Memory B cell (primary cell): Measurements from ENCODE around the gene HELZ.

Experiments used
- ATAC-seq: fragments of 150-1000 bp; cut with Tn5 transposase; 2 replicates; pipeline ENCODE4 v1.10.0; 2021; ENCODE audit warnings: low read depth, mild to moderate bottlenecking, moderate library complexity
- DNase-seq, 2 donors: peaks; one replicate each; pipeline ENCODE4 v3.0.0; 2022; ENCODE audit warnings: low spot score in 2 of 2
- H3K27ac Mint-ChIP-seq: one replicate; pipeline ENCODE4 v1.8.0; 2022; ENCODE audit warnings: mild to moderate bottlenecking, moderate library complexity, mixed read lengths
- H3K27me3 Mint-ChIP-seq: one replicate; pipeline ENCODE4 v1.8.0; 2022; ENCODE audit warnings: mixed read lengths
- H3K36me3 Mint-ChIP-seq: one replicate; pipeline ENCODE4 v1.8.0; 2022; ENCODE audit warnings: mild to moderate bottlenecking, mixed read lengths
- H3K4me1 Mint-ChIP-seq: one replicate; pipeline ENCODE4 v1.8.0; 2022; ENCODE audit warnings: mixed read lengths
- H3K4me3 Mint-ChIP-seq: one replicate; pipeline ENCODE4 v1.8.0; 2022; ENCODE audit warnings: mild to moderate bottlenecking, moderate library complexity, mixed read lengths
- H3K9me3 Mint-ChIP-seq: one replicate; pipeline ENCODE4 v1.8.0; 2022; ENCODE audit warnings: mixed read lengths

Gene HELZ

DNA sequence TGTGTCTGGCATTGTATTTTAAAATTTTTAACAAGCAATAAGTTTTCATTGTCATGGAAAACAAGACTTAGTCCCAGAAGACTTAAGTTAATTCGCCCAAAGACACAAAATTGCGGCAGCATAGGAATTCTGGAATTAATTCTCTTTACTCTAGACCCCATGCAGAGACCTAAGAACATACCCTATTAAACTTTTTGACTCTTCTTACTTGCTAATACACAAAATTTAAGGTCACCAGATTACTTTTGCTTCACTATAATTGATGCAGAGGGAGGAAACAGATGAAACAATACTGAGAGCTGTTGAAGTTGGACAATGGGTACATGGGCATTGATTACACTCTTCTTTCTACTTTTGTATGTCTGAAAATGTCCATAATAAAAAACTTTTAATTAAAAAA is 12.6 kb downstream of the HELZ start:
- no peak for ATAC-seq
- Mint-ChIP-seq H3K27me3 (no peaks in the 10 kb centered on the region), H3K36me3 (peaks cover 21% of the 10 kb centered on the region), H3K4me3 (no peak overlapping the region), H3K27ac (no peak overlapping the region), H3K9me3 (no peaks in the 10 kb centered on the region), H3K4me1 (peaks cover 16% of the 10 kb centered on the region)
- DNase-seq = no peak

DNA sequence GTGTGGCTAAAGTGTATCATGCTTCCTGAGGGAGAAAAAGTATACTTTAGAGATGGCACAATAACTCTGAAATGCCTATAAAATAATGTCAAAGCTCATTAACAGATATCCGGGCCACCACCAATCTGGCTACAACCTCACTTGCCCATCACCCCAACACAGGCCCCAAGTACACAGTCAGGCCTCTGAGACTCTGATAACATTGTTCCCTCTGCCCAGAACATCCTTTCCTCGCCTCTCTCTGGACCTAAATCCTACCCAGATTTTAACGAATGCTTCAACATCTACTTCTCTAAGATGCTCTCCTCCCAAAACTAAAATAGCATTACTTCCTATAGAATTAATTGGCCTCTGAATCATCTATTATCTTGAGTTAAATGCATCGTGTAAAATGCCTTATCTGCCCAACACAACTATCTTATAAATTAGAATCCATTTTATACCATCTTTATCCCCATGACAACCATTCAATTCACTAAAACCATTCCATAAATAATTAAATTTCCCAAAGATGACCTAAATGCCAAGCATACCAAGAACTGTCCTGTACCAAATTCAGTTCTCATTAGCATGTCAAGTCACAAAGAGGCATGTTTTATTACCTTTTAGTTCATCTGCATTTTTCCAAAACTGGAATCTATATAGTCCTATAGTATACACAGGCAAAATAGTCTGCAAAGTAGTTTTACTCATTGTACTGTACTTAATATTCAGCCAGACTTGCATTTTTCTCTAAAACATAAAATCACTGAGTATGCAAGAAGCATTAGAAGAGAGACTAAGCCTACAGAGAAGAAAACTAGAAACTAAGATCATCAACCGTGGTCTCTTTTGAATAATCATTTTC is 15.7 kb downstream of the HELZ start:
- H3K9me3 Mint-ChIP-seq = no peaks in the 10 kb centered on the region
- no peak for DNase-seq
- H3K4me1 Mint-ChIP-seq = peaks cover 10% of the 10 kb centered on the region
- H3K27me3 Mint-ChIP-seq = no peaks in the 10 kb centered on the region
- no peak overlapping the region for H3K4me3 Mint-ChIP-seq
- ATAC-seq = no peak
- peak overlapping the region; percentile 18 for H3K27ac Mint-ChIP-seq
- H3K36me3 Mint-ChIP-seq = peaks cover 16% of the 10 kb centered on the region

GRCh38 chr17:67227488-67227887 is 17.5 kb downstream of the HELZ start:
- no peaks in the 10 kb centered on the region for H3K27me3 Mint-ChIP-seq
- no peak overlapping the region for H3K4me3 Mint-ChIP-seq
- peaks cover 15% of the 10 kb centered on the region for H3K36me3 Mint-ChIP-seq
- DNase-seq = no peak
- peaks cover 9% of the 10 kb centered on the region for H3K4me1 Mint-ChIP-seq
- no peak for ATAC-seq
- H3K9me3 Mint-ChIP-seq = no peaks in the 10 kb centered on the region
- no peak overlapping the region for H3K27ac Mint-ChIP-seq

GRCh38 chr17:67225316-67225715 is 19.7 kb downstream of the HELZ start:
- Mint-ChIP-seq H3K4me1 (peaks cover 13% of the 10 kb centered on the region), H3K27ac (no peak overlapping the region), H3K36me3 (peaks cover 13% of the 10 kb centered on the region), H3K4me3 (no peak overlapping the region), H3K9me3 (no peaks in the 10 kb centered on the region), H3K27me3 (no peaks in the 10 kb centered on the region)
- no peak for DNase-seq
- no peak for ATAC-seq

- no peak for ATAC-seq
- Mint-ChIP-seq H3K36me3 (peaks cover 13% of the 10 kb centered on the region), H3K27me3 (no peaks in the 10 kb centered on the region), H3K4me3 (no peak overlapping the region), H3K9me3 (no peaks in the 10 kb centered on the region), H3K27ac (no peak overlapping the region), H3K4me1 (peaks cover 17% of the 10 kb centered on the region)
- DNase-seq = no peak
Measured at GRCh38 chr17:67224736-67225135, 20.3 kb downstream of the HELZ start.

- Mint-ChIP-seq H3K4me3 (no peak overlapping the region), H3K27ac (no peak overlapping the region)
- no peak for DNase-seq
Measured at GRCh38 chr17:67223924-67224323, 21.1 kb downstream of the HELZ start.

GRCh38 chr17:67221062-67221998 is 23.7 kb downstream of the HELZ start:
- H3K36me3 Mint-ChIP-seq = peaks cover 12% of the 10 kb centered on the region
- H3K9me3 Mint-ChIP-seq = no peaks in the 10 kb centered on the region
- no peaks in the 10 kb centered on the region for H3K27me3 Mint-ChIP-seq
- DNase-seq (no peak), ATAC-seq (peak; percentile 41)
- peak overlapping the region; percentile 0 for H3K27ac Mint-ChIP-seq
- no peak overlapping the region for H3K4me3 Mint-ChIP-seq
- peaks cover 17% of the 10 kb centered on the region for H3K4me1 Mint-ChIP-seq

More at GRCh38 chr17:67223924-67224323, 21.1 kb downstream of the HELZ start:
- no peaks in the 10 kb centered on the region for H3K9me3 Mint-ChIP-seq
- no peaks in the 10 kb centered on the region for H3K27me3 Mint-ChIP-seq
- H3K4me1 Mint-ChIP-seq = peaks cover 17% of the 10 kb centered on the region
- peaks cover 10% of the 10 kb centered on the region for H3K36me3 Mint-ChIP-seq
- no peak for ATAC-seq

GRCh38 chr17:67218385-67218950 is 26.5 kb downstream of the HELZ start:
- no peak overlapping the region for H3K4me3 Mint-ChIP-seq

GRCh38 chr17:67217446-67217845 is 27.6 kb downstream of the HELZ start:
- H3K27me3 Mint-ChIP-seq = no peaks in the 10 kb centered on the region
- ATAC-seq (no peak), DNase-seq (no peak)
- no peak overlapping the region for H3K4me3 Mint-ChIP-seq
- peaks cover 16% of the 10 kb centered on the region for H3K36me3 Mint-ChIP-seq
- H3K4me1 Mint-ChIP-seq = peaks cover 13% of the 10 kb centered on the region
- H3K27ac Mint-ChIP-seq = no peak overlapping the region
- no peaks in the 10 kb centered on the region for H3K9me3 Mint-ChIP-seq

More at GRCh38 chr17:67218385-67218950, 26.5 kb downstream of the HELZ start:
- Mint-ChIP-seq H3K27ac (no peak overlapping the region), H3K4me1 (peaks cover 11% of the 10 kb centered on the region), H3K36me3 (peaks cover 14% of the 10 kb centered on the region), H3K27me3 (no peaks in the 10 kb centered on the region), H3K9me3 (no peaks in the 10 kb centered on the region)
- DNase-seq (no peak), ATAC-seq (no peak)

DNA sequence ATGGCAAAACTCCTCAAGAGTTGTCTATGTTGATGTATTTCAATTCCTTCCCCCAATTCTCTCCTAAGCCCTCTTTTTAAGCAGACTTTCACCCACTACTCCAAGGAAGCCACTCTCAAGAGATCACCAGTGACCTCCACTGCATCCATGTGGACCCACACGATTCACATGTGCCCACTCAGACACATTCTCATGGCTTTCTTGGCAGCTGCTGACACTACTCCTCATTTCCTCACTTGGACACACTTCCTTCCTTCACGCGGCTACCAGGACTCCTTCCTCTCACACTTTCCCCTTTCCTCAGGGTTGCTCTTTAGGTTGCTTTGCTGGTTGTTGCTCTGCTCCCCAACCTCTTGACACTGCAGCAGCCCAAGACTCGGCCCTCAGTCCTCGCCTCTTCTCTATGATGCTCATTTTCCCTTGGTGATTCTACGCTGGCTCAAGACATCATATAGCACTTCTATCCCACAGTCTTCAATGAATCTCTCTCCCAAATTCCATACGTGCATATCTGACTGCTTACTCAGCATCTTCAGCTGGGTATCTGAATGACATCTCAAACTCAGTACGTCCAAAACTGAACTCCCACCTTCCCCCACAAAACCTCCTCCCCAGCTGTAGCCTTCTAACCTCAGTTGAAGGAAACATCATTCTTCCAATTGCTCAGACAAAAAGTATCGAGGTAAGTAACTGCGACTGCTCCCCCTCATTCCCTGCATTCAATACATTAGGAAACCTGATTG is 28.2 kb downstream of the HELZ start:
- Mint-ChIP-seq H3K4me1 (peaks cover 13% of the 10 kb centered on the region), H3K4me3 (no peak overlapping the region), H3K9me3 (no peaks in the 10 kb centered on the region), H3K36me3 (peaks cover 17% of the 10 kb centered on the region), H3K27ac (no peak overlapping the region), H3K27me3 (no peaks in the 10 kb centered on the region)
- DNase-seq (no peak), ATAC-seq (no peak)

DNA sequence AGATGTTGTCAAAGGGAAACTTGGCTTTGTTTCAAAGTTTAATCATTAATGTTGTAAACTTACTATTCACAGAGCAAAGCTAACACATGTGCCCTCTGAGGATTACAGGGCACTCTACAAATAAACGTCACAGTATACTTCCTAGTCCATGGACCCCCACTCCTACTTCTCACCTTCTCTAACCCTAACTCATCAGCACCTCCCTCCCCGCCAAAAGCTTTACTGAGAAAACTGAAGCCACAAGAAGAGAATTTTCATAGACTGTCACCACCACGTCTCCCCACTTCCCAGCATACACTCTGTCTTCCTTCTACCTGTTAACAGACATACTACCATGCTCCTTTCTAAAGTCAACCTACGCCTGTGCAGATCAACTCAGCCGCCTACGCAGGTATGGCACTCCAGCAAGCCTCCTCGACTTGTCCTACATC is 29.0 kb downstream of the HELZ start:
- Mint-ChIP-seq H3K27me3 (no peaks in the 10 kb centered on the region), H3K9me3 (no peaks in the 10 kb centered on the region), H3K27ac (no peak overlapping the region), H3K4me3 (no peak overlapping the region), H3K36me3 (peaks cover 17% of the 10 kb centered on the region), H3K4me1 (peaks cover 9% of the 10 kb centered on the region)
- DNase-seq (no peak), ATAC-seq (no peak)

DNA sequence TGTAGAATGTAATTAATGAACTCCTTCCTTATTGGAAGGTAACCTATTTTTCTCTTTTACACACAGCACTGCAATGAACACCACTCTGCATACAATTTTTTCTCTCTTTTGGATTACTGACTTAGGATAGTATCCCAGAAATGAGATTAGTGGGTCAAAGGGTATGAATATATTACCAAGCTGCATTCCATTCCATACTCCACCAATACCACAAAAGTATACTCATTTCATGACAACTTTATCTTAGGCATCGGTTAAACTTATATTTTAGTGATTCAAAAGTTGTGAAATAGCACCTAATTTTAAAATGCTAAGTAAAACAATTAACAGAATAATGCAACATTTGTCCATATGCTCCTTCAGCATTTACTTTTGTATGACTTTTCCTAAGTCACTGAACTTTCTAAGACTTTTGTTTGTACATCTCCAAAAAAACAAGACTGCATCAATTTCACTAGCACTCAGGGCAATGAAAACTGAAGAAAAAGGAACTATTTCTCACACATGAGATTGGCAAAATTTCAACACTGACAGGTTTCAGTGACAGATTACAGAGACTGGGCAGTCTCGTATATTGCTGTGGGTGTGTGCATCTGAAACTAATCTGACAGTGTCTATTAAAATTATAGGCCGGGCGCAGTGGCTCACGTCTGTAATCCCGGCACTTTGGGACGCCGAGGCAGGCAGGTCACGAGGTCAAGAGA is 32.1 kb downstream of the HELZ start:
- no peak for DNase-seq
- H3K36me3 Mint-ChIP-seq = peaks cover 16% of the 10 kb centered on the region
- ATAC-seq = no peak
- H3K27me3 Mint-ChIP-seq = no peaks in the 10 kb centered on the region
- H3K27ac Mint-ChIP-seq = no peak overlapping the region
- H3K4me1 Mint-ChIP-seq = peaks cover 4% of the 10 kb centered on the region
- H3K4me3 Mint-ChIP-seq = no peak overlapping the region
- no peaks in the 10 kb centered on the region for H3K9me3 Mint-ChIP-seq

DNA sequence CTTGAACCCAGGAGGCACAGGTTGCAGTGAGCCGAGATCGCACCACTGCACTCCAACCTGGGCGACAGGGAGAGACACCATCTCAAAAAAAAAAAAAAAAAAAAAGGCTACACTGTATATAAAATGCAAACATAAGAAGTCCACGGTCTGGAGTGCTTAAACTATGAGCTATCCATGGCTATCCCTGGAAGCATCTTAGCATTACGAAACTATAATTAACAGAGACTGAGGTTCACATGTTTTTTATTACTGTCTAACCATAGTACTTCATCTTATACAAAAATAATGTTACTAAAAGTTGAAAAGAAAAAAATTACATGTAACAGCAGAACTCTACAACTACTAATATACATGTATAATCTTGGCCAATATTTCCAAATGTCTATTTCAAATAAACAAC is 32.8 kb downstream of the HELZ start:
- ATAC-seq = no peak
- Mint-ChIP-seq H3K27me3 (no peaks in the 10 kb centered on the region), H3K27ac (no peak overlapping the region)

More for the DNA sequence above, 32.8 kb downstream of the HELZ start:
- Mint-ChIP-seq H3K36me3 (peaks cover 16% of the 10 kb centered on the region), H3K4me1 (peaks cover 4% of the 10 kb centered on the region), H3K4me3 (no peak overlapping the region), H3K9me3 (no peaks in the 10 kb centered on the region)
- DNase-seq = no peak
